Right lobe of liver (tissue), 4 donors: ENCODE measurements around the gene FGF5.
A peak's percentile ranks its signal among the peaks of the same experiment; 100 is the strongest.

Source experiments
- POLR2A ChIP-seq: fragments of 450-650 bp; IDR thresholded peaks from one replicate; pipeline ENCODE4 v1.6.1; 2017; ENCODE audit warnings: antibody characterized with exemption, mild to moderate bottlenecking
- TF ChIP-seq, protein P1 (sequence below), 4 donors: fragments of 200-600 bp in 3 of 4; fragments of 450-650 bp in 1 of 4; IDR thresholded peaks; one replicate each; pipeline versions ENCODE4 v1.5.1 to v1.8.0; 2016 to 2022; ENCODE audit warnings: antibody characterized with exemption in 4 of 4, mild to moderate bottlenecking in 2 of 4
- donor health status: DM: no; HTN: no; CAD: no.
- donor health status: DM: no; HTN: no; CAD: no.
- donor health status: DM: no; HTN: yes; CAD: no.

DNA sequence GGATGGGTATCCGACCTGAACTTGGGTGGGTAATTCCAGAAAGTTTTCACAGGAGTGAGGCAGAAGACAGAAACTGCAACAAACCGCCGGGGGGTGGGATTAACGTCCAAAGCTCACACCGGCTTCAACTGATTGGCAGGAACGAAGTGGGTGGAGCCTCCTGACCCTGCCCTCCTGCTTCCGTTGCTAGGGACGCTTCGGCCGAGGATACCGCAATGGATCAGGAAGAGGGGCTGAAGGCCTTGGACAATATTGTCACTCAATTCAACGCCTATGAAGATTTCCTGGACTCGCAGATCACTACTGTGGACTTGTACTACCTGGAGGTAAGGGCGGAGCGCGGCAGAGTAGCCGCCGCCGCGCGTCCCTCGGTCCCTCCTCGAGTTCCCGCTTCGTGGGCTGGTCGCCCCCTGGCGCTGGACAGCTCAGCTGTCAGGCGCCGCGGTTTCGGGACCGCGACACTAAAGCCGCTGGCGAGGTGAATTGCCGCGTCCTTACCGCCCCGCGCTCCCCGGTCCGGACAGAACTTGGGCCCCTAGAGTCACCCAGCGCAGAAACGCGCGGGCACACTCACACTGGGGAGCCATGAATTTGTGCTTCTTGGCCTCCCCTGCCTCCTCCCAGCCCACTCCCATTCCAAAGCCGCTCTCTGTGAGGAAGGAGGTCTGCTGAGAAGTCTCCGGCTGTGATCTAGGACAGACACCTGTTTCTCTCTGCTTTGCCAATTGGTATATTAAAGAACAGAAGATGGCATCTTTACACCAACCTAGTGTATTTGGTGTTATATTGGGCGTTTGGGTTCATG, 69.3 kb downstream of the FGF5 start, which contains the start of gene CFAP299:
- TF ChIP-seq, protein P1, sequence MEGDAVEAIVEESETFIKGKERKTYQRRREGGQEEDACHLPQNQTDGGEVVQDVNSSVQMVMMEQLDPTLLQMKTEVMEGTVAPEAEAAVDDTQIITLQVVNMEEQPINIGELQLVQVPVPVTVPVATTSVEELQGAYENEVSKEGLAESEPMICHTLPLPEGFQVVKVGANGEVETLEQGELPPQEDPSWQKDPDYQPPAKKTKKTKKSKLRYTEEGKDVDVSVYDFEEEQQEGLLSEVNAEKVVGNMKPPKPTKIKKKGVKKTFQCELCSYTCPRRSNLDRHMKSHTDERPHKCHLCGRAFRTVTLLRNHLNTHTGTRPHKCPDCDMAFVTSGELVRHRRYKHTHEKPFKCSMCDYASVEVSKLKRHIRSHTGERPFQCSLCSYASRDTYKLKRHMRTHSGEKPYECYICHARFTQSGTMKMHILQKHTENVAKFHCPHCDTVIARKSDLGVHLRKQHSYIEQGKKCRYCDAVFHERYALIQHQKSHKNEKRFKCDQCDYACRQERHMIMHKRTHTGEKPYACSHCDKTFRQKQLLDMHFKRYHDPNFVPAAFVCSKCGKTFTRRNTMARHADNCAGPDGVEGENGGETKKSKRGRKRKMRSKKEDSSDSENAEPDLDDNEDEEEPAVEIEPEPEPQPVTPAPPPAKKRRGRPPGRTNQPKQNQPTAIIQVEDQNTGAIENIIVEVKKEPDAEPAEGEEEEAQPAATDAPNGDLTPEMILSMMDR (IDR thresholded peaks at IDR 0.05): peak; percentile 33 to 59 (median 55)
- no peak for TF ChIP-seq POLR2A
